HG02943 (cell line): ENCODE data around the gene TMPRSS6.
"Not testable (repeated sequence)": the region's sequence is repeated elsewhere in the genome, so short reads cannot be mapped to it uniquely, and the experiment has no call there.

Source experiments
- ATAC-seq: cut with Tn5 transposase; IDR thresholded peaks from one replicate; pipeline ENCODE4 v1.9.1; 2021; ENCODE audit warnings: mild to moderate bottlenecking, low read depth, moderate library complexity; ENCODE audit not compliant: unreplicated experiment

The TMPRSS6 gene

GRCh38 chr22:37090920-37091695 lies 18.4 kb downstream of the TMPRSS6 start:
- no peak for ATAC-seq

DNA sequence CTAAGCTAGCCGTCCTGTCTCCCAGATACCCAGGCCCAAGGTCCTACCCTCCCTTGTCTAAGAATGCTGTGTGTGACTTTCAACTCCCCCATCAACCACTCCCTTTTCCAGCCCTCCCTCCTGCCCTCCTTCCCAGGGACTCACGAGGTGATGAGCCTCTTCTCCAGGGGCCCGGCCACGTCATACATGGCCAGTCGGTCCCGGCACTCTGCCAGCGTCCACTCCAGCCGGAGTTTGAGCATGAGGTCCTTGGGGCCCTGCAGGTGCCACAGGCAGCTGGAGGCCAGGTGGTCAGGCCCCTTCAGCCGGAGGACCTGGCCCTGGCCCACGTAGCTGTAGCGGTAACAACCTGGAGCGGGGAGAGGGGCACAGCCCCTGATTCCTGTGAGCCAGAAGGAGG lies 20.1 kb downstream of the TMPRSS6 start:
- no peak for ATAC-seq

DNA sequence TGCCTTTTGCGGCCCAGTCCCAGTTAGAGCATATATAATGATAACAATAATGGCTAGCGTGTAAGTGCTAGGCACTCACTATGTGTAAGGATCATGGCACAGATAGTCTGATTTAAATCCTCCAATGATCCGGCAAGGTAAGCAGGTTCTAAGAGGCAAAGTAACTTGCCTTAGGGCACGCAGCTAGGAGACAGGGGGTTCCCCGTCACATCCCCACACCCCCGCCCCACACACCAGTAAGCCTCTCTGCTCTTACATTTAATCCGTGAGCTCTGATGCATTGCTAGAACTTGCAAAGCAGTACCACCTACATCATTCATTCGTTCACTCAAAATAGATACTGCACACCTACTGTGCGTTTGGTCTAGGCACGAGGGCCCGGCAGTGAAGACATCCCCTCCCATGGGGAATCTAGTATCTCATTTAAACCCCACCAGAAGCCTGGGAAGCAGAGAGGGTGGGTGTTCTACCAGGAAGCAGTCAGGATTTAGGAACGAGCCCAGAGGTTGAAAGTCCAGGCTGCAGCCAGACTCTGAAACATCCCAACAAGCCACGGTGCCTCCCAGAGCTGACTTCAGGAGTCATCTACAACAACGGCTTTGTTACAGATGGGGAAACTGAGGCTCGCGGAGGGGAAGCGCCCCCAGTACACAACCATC lies 20.6 kb downstream of the TMPRSS6 start:
- ATAC-seq = no peak

- ATAC-seq = no peak
Observed at GRCh38 chr22:37088108-37088605, 21.4 kb downstream of the TMPRSS6 start.

DNA sequence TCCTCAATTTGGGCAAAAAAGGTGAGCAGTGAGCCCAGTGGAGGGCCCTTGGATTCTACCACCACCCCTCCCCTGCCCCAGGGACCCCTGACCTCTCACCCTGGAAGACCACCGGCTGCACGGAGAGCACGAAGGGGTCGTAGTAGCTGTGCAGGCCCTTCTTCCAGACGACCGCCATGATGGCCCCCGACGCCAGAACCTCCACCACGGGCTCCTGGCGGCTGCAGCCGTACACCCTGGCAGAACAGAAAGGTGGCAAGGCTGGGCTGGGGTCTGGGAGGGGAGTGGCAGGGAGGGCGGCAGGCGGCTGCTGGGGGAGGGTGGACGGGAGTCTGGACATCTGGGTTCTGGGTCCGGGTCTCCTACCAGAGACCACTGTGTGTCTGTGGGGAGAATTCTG lies 23.3 kb downstream of the TMPRSS6 start:
- ATAC-seq = no peak

DNA sequence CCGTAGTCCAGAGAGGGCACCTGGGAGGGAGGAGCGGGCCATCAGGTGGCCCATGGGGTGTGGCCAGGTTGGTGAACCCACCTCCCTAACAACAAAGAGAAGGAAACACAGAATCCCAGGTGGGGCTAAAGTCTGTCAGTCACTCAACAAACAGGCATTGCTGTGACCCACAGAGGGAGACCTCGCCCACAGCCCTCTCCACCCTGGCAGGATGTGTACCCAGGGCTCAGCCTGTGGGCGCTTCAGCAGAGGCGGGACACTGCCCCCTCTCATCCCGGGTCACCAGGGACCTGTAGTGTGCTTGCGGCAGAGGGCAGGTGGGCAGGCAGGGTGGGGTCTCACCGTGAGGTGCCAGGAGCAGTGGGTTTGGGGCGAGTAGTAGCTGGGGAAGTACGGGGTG lies 25.1 kb downstream of the TMPRSS6 start:
- no peak for ATAC-seq

GRCh38 chr22:37083914-37084313 lies 25.6 kb downstream of the TMPRSS6 start:
- no peak for ATAC-seq

- ATAC-seq = no peak
Observed at GRCh38 chr22:37082251-37082873, 27.2 kb downstream of the TMPRSS6 start.

DNA sequence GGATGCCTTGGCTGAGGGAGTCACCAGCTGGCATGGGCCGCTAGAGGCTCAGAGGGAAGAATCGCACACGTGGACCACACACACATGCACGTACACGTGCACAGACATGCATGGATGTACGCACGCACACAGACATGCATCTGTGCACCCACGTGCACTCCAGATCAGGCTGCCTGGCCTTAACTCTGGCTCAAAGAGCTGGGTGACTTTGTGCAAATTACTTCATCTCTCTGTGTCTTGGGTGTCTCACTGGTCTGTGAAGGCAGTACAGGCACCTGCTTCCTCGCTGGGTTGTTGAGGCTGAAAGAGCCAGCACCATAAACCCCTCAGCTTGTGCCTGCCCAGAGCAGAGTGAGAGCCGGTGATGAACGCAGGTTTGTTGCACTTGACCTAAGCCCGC lies 28.7 kb downstream of the TMPRSS6 start:
- ATAC-seq = no peak

- ATAC-seq = no peak
Observed at GRCh38 chr22:37080438-37080837, 29.1 kb downstream of the TMPRSS6 start.

DNA sequence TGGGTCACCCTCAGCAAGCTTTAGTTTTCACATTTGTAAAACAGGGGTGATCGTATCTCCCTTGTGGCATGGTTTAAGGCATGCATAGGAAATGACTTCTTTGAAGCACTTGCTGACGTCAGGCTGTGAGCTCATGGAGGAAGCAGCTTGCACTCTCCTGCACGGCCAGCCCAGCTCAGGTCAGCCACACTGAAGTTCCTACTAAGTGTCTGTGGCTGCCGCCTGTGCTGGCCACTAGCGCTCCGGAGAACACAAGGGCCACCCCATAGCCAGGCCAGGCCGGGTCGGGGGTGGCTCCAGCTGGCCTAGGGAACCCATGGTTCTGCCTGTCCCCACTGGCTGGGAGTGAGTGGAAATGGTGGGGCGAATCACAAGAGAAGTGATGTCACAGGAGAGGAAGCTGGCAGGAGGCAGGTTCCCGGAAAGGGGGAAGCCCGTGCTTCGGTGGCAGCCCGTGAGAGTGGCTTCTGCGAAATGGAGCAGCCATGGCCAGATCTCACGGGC lies 29.8 kb downstream of the TMPRSS6 start:
- no peak for ATAC-seq

DNA sequence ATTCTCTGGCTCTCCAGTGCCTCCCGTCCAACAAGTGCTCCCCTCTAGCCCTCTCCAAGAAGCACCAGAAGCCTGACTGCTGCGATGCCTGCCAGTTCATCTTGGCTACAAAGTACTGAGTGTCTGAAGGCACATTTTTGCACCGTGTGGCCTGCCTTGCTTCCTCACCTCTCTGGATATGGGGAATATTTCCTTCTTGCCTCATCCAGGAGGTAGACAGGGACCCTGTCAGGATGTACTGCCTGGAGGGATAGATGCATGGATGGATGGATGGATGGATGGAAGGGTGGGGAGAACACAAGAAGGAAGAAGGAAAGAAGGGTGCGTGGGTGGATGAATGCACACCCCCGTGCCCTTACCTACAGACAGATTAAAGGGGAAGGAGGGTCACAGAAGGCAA lies 30.4 kb downstream of the TMPRSS6 start:
- ATAC-seq = no peak

DNA sequence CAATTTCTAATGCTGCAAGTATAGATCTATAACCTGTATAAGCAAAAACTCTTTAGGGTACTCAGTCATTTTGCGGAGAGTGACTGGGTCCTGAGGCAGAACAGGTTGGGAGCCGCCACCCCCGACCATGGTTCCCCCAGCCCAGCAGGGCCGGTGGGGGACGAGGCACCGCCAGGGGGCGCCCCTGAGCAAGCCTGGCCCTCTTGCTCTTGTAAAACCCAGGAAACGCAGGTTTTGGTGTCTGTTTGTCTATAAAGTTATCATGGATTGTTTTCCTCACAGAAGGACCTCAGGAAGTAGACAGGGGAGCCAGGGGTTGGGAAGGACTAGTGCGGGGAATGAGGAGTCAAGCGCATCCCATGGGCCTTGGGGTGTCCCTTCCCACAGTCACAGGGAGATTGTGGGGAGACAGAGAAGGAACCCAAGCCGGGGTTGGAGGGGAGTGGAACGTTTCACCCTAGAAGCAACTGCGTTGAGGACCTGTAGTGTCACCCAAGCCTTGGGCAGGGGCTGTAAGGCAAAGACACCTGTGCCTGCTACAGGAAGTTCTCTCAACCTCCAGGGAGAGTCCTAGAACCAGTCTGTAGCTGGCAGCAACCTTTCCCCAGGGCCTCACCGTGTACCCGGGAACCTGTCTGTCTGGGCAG lies 31.6 kb downstream of the TMPRSS6 start:
- no peak for ATAC-seq

- ATAC-seq = no peak
Observed at GRCh38 chr22:37075822-37076433, 33.6 kb downstream of the TMPRSS6 start.

DNA sequence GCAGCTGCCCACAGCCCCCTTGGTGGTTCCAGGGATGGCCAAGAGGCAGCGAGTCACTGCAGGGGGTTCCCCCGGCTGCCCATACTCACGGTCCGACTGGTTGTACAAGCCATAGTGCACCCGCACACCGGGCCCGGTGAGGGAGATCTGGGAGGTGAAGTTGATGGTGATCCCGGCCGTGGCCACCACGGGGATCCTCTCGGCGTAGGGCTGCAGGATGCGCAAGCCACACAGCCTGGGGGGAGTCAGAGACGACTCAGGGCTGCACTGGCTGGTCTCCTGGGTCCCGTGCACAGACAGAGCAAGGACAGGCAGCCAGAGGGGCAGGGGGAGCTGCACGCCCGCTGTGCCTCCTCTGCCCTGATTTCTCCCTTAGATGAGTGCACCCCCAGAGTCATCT lies 34.5 kb downstream of the TMPRSS6 start:
- ATAC-seq = no peak

DNA sequence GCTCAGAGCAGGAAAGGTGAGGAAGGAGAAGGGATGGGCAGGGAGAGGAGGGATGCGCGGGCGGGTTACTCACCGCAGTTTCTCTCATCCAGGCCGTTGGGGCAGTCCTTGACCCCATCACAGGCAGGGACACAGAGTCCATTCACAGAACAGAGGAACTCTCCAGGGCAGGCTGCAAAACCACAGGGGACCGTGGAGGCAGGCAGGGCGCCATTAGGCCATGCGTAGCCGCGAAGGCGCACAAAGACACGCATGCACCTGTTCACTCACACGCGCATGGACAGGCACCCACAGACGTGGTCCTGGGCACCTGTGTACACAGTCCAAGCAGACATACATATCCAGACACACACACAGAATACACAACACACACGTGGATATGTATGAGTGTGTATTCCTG lies 35.0 kb downstream of the TMPRSS6 start:
- no peak for ATAC-seq

DNA sequence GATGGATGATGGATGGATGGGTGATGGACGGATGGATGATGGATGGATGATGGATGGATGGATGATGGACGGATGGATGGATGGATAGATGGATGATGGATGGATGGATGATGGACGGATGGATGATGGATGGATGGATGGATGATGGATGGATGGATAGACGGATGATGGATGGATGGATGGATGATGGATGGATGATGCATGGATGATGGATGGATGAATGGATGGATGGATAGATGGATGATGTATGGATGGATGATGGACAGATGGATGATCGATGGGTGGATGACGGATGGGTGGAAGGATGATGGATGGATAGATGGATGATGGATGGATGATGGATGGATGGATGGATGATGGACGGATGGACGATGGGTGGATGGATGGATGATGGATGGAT lies 36.8 kb downstream of the TMPRSS6 start:
- no peak for ATAC-seq

DNA sequence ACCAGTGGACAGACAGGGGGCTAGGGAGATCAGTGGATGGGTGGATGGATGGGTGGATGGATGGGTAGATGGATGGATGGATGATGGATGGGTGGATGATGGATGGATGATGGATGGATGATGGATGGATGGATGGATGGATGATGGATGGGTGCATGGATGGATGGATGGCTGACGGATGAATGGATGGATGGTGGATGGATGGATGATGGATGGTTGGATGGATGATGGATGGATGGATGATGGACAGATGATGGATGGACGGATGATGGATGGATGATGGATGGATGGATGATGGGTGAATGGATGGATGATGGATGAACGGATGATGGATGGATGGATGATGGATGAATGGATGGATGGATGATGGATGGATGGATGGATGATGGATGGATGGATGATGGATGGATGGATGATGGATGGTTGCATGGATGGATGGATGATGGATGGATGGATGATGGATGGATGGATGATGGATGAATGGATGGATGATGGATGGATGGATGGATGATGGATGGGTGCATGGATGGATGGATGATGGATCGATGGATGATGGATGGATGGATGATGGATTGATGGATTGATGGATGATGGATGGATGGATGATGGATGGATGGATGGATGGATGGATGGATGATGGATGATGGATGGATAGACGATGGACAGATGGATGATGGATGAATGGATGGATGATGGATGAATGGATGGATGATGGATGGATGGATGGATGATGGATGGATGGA lies 37.5 kb downstream of the TMPRSS6 start:
- not testable (repeated sequence) for ATAC-seq

DNA sequence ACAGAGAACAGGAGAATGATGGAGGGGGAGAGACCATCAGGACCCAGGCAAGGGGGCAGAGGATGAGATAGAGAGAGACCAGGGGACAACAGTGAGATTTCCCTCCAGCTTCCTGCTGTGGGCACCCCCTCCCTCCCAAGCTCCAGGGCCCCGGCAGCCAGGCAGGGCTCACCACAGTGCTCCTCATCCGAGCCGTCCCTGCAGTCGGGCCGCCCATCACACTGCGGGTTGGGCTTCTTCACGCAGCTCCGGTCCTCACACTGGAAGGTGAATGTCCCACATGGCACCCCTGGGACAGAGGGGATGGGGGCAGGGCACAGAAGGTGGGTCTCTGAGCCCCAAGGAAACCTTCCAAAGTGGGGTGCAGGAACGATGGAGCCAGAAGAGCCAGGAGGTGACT lies 38.8 kb downstream of the TMPRSS6 start:
- ATAC-seq = no peak

- ATAC-seq = no peak
Observed at GRCh38 chr22:37070334-37070733, 39.2 kb downstream of the TMPRSS6 start.
